ENCODE data around the gene DCLK1. TPM values are rescaled to one million over a fixed set of nuclear protein-coding genes. Genes with fewer than 3 reads are reported as not detected.
A peak's percentile ranks its signal among the peaks of the same experiment; 100 is the strongest.

The DCLK1 gene
- total RNA-seq, 1 donor from 2014 or later: 4.5 TPM

DNA sequence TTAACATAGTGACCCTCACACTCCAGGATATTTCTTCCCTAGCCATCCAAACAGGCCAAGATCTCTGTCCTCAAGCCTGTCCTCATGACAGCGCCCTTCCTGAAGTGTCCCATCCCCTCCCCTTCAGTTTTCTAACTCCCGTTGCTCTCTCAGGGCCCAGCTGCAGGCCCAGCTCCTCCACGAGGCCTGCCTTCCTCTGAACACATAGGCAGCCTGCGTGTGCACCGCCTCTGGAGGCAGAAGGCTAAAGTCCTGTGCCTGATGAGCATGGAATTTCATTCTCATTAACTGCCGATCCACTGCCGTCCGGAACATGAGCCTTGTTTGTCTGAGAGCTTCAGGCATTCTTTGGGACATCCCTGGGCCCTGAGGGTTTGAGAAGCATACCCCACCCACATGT, 306.4 kb downstream of the DCLK1 start:
- no peaks in the 10 kb centered on the region for H3K36me3 ChIP-seq
- TF ChIP-seq, protein P1, sequence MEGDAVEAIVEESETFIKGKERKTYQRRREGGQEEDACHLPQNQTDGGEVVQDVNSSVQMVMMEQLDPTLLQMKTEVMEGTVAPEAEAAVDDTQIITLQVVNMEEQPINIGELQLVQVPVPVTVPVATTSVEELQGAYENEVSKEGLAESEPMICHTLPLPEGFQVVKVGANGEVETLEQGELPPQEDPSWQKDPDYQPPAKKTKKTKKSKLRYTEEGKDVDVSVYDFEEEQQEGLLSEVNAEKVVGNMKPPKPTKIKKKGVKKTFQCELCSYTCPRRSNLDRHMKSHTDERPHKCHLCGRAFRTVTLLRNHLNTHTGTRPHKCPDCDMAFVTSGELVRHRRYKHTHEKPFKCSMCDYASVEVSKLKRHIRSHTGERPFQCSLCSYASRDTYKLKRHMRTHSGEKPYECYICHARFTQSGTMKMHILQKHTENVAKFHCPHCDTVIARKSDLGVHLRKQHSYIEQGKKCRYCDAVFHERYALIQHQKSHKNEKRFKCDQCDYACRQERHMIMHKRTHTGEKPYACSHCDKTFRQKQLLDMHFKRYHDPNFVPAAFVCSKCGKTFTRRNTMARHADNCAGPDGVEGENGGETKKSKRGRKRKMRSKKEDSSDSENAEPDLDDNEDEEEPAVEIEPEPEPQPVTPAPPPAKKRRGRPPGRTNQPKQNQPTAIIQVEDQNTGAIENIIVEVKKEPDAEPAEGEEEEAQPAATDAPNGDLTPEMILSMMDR (IDR thresholded peaks at IDR 0.05): no peak
- intact Hi-C loops (cut with DNase I): no loop called here
- ATAC-seq (no peak), DNase-seq (no peak)
- H3K27me3 ChIP-seq: no peaks in the 10 kb centered on the region
- H3K4me3 ChIP-seq: no peak overlapping the region
- H3K4me1 ChIP-seq: no peaks in the 10 kb centered on the region
- H3K27ac ChIP-seq: no peak overlapping the region
- H3K9me3 ChIP-seq: no peaks in the 10 kb centered on the region

DNA sequence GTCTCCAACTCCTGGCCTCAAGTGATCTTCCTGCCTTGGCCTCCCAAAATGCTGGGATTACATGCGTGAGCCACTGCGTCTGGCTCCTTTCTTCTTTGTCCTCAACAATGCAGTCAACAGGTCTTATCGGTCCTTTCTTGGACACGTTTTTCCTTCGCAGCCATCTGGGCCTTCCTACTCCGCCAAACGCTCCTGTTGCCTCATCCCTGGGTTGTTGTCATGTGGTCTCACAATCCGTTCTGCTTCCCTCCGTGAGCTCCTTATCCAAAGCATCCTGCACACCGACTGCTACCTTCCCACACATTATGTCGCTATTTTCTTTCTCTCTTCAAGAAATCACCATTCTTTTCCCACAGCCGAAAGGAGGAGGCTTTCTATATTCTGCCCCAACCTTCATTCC, 306.8 kb downstream of the DCLK1 start:
- Histone ChIP-seq H3K4me3 (no peak overlapping the region), H3K9me3 (no peaks in the 10 kb centered on the region), H3K27ac (no peak overlapping the region), H3K36me3 (no peaks in the 10 kb centered on the region), H3K4me1 (no peaks in the 10 kb centered on the region), H3K27me3 (no peaks in the 10 kb centered on the region)
- ATAC-seq (no peak), DNase-seq (no peak)
- intact Hi-C loops (cut with DNase I): no loop called here
- TF ChIP-seq, protein P1 (IDR thresholded peaks at IDR 0.05): no peak

DNA sequence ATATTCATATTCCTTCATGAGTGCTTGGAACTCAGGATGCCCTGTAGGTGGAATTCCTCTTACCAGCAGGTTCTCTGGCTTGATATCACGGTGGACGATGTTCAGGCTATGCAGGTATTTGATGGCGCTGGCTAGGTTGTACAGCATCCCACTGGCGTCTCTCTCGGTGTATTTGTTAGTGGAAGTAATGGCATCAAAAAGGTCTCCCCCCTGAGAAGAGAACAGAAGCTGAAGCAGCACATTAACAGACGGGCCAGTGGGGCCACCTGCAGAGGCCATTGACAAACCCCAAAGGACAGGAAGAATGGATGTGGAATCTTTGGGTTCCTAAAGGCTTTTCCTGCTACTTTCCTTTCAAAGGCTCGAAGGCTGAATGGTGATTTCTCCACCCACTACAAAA, 308.5 kb downstream of the DCLK1 start:
- Histone ChIP-seq H3K4me1 (no peaks in the 10 kb centered on the region), H3K27me3 (no peaks in the 10 kb centered on the region), H3K4me3 (no peak overlapping the region), H3K9me3 (no peaks in the 10 kb centered on the region), H3K27ac (no peak overlapping the region), H3K36me3 (no peaks in the 10 kb centered on the region)
- ATAC-seq (no peak), DNase-seq (no peak)
- intact Hi-C loops (cut with DNase I): no loop called here
- TF ChIP-seq, protein P1 (IDR thresholded peaks at IDR 0.05): no peak

DNA sequence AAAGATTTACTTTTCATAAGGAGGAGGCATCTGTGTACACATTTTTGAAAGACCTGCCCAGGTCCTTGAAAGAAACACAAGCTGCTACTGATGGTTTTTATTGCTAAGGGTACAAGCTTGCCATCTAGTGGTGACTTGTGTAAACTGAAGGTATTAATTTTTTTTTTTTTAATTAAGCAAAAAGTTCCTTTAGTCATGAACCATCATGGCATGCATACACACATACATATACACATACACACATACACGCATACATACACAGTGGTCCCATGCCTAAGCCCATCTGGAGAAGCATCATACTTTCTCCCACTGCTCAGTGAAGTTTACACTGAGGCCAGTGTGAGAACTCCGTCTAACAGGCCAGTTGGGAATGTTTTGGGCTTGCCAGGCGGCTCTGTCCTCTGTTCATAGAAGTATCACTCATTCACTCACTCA, 312.5 kb downstream of the DCLK1 start:
- DNase-seq (no peak), ATAC-seq (peak; percentile 55)
- Histone ChIP-seq H3K27ac (no peak overlapping the region), H3K9me3 (no peaks in the 10 kb centered on the region), H3K27me3 (no peaks in the 10 kb centered on the region), H3K36me3 (no peaks in the 10 kb centered on the region), H3K4me1 (no peaks in the 10 kb centered on the region), H3K4me3 (no peak overlapping the region)
- intact Hi-C loops (cut with DNase I): no loop called here
- TF ChIP-seq, protein P1 (IDR thresholded peaks at IDR 0.05): peak; percentile 65

DNA sequence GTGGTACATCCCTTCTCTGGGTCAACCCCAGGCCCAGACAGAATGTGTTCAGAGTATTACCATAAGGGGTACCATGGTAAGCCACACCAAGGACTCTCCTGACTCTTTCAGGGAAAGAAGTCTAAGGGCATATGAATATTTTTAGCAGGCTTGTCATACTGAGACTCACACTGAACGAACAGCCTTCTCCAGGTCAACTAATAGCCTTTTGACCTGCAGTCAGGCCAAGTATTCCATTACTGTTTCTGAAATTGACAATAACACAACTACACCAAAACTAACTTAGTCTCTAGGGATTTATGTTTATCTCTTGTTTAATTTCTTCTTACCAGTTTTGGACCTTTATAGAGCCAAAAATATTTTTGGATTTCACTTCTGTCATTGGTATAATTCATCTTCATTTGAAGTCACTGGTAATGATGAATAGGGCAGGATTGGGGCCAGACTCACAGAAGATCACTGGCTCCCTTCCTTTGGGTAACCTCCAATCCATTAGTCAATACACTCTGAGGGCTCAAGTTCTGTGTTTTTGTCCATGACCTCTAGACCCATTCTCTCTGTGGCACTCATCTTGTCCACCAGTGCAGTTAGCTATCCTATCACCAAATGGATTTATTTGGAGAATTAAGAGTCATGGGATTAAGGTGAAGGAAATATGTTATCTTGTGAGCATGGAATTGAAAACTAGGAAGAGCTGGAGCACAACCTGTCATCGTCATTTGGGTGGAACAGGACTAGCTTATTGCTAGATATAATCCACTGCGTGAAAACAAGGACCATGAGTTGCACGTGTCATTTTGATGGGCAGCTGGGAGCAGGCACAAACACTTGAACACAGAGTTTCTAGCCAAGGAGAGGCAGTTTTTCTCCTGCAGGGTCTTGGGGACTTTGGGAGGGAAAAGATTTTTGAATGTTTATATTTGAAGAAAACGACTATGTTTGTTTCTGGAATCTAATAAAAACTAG, 313.3 kb downstream of the DCLK1 start:
- DNase-seq: no peak
- ATAC-seq: no peak
- Histone ChIP-seq H3K36me3 (no peaks in the 10 kb centered on the region), H3K27me3 (no peaks in the 10 kb centered on the region), H3K4me1 (no peaks in the 10 kb centered on the region), H3K9me3 (no peaks in the 10 kb centered on the region), H3K27ac (no peak overlapping the region), H3K4me3 (no peak overlapping the region)
- TF ChIP-seq, protein P1 (IDR thresholded peaks at IDR 0.05): no peak
- intact Hi-C loops (cut with DNase I): no loop called here

Measured in upper lobe of right lung (tissue), 1 donor.